GM12878 (cell line): ENCODE results near the gene PPP1R12A. TPM values are rescaled to one million over a fixed set of nuclear protein-coding genes. Genes with fewer than 3 reads are reported as not detected.

Source experiments
- ATAC-seq: fragments of 200-7000 bp; cut with Tn5 transposase; 3 replicates; pipeline ENCODE4 v1.9.1; 2020; ENCODE audit warnings: mild to moderate bottlenecking, moderate library complexity
- BruUV-seq: library from RNA; stranded (reverse); fragments of 400-500 nt; replicated peaks from 2 replicates; lab custom pipeline; 2021; lab: Mats Ljungman, UMichigan
- CTCF ChIA-PET: fragments of 300-600 bp; sonication (Branson Sonifier 250); formaldehyde crosslinking; extraction: SDS; loops from one replicate; lab custom pipeline; 2021; ENCODE audit warnings: inconsistent platforms; lab: Yijun Ruan, JAX
- POLR2A ChIA-PET: fragments of 350-600 bp; formaldehyde crosslinking; extraction: SDS; loops from one replicate; lab custom pipeline; 2021; ENCODE audit warnings: inconsistent platforms; lab: Charles Lee
- RAD21 ChIA-PET: fragments of 300-600 bp; sonication (Branson Sonifier 250); formaldehyde crosslinking; loops from one replicate; lab custom pipeline; 2023; ENCODE audit warnings: antibody characterized with exemption; ENCODE audit not compliant: unreplicated experiment; lab: Charles Lee
- SMC1A ChIA-PET: fragments of 300-600 bp; sonication (Branson Sonifier 250); formaldehyde crosslinking; loops from one replicate; lab custom pipeline; 2023; ENCODE audit not compliant: unreplicated experiment, uncharacterized antibody; lab: Charles Lee
- DNase-seq: peaks from one replicate; pipeline ENCODE4 v3.0.0-alpha.2; 2011; ENCODE audit warnings: low read depth, low spot score
- FAIRE-seq: peaks from 3 replicates; lab custom pipeline; 2011; peaks lifted over from hg19 to GRCh38; lab: Jason Lieb, UNC
- H2AFZ ChIP-seq: 2 replicates; pipeline ENCODE4 v1.6.0; 2011; ENCODE audit warnings: low read depth, low read length, control low read depth; ENCODE audit not compliant: control insufficient read depth
- H3K27ac ChIP-seq: 2 replicates; pipeline ENCODE4 v1.5.1; 2011; ENCODE audit warnings: control low read depth; ENCODE audit not compliant: control insufficient read depth, insufficient read depth
- H3K27me3 ChIP-seq, 2 experiments: replicated peaks in 1 of 2; 2 replicates each; pipeline versions ENCODE4 v1.6.0 to v1.6.1; 2011; ENCODE audit warnings: low read length in 1 of 2; ENCODE audit not compliant: control insufficient read depth in 2 of 2, insufficient read depth in 2 of 2
- H3K36me3 ChIP-seq, 2 experiments: 2 replicates each; pipeline ENCODE4 v1.5.1; 2011; ENCODE audit warnings: low read length in 1 of 2; ENCODE audit not compliant: control insufficient read depth in 2 of 2, insufficient read depth in 2 of 2
- H3K4me1 ChIP-seq: 2 replicates; pipeline ENCODE4 v1.6.1; 2011; ENCODE audit warnings: mild to moderate bottlenecking, low read length, moderate library complexity, mixed read lengths; ENCODE audit not compliant: control insufficient read depth, insufficient read depth
- H3K4me2 ChIP-seq: 2 replicates; pipeline ENCODE4 v1.6.0; 2011; ENCODE audit warnings: control low read depth; ENCODE audit not compliant: control insufficient read depth, insufficient read depth
- H3K4me3 ChIP-seq: fragments of 200-600 bp; sonication (generic); 2 replicates; pipeline ENCODE4 v1.5.1; 2016
- H3K79me2 ChIP-seq: 2 replicates; pipeline ENCODE4 v1.6.0; 2011; ENCODE audit warnings: low read length; ENCODE audit not compliant: control insufficient read depth, insufficient read depth
- H3K9ac ChIP-seq: 2 replicates; pipeline ENCODE4 v1.8.0; 2011; ENCODE audit warnings: low read length, control low read depth, mixed read lengths; ENCODE audit not compliant: control insufficient read depth, insufficient read depth
- H3K9me3 ChIP-seq: replicated peaks from 3 replicates; pipeline ENCODE4 v1.5.1; 2011; ENCODE audit warnings: mild to moderate bottlenecking, low read length; ENCODE audit not compliant: control insufficient read depth, insufficient read depth
- H4K20me1 ChIP-seq: 2 replicates; pipeline ENCODE4 v1.6.0; 2011; ENCODE audit not compliant: control insufficient read depth, insufficient read depth
- BACH1 ChIP-seq: fragments of 450-650 bp; IDR thresholded peaks from 2 replicates; pipeline ENCODE4 v1.6.1; 2017; ENCODE audit warnings: mild to moderate bottlenecking, borderline replicate concordance
- BCLAF1 ChIP-seq: fragments of 450-650 bp; IDR thresholded peaks from 2 replicates; pipeline ENCODE4 v1.6.1; 2017; ENCODE audit warnings: antibody characterized with exemption, mild to moderate bottlenecking, moderate library complexity
- IRF4 ChIP-seq: IDR thresholded peaks from 2 replicates; pipeline ENCODE4 v1.6.1; 2011; ENCODE audit warnings: low read depth, low read length
- JUND ChIP-seq: IDR thresholded peaks from 2 replicates; pipeline ENCODE4 v1.6.1; 2012; ENCODE audit warnings: low read depth, mild to moderate bottlenecking, low read length, improper control_type of control experiment, moderate library complexity
- KLF5 ChIP-seq: fragments of 450-650 bp; IDR thresholded peaks from 2 replicates; pipeline ENCODE4 v1.6.1; 2014; ENCODE audit warnings: mild to moderate bottlenecking; ENCODE audit not compliant: partially characterized antibody
- RUNX3 ChIP-seq: IDR thresholded peaks from 2 replicates; pipeline ENCODE4 v1.6.1; 2012; ENCODE audit warnings: low read length, inconsistent platforms
- WGBS: methylation state at CpG from one replicate; pipeline ENCODE4 v1.1.6; 2016; ENCODE audit warnings: low lambda C conversion rate; ENCODE audit not compliant: insufficient replicate concordance, insufficient coverage; ENCODE audit errors: missing lambda C conversion rate; 5-methylcytosine and 5-hydroxymethylcytosine counted together
- in situ Hi-C: fragments of 300-500 bp; cut with MboI; formaldehyde crosslinking; loops from 9 replicates; pipeline ENCODE4 v1.14.3; 2018; ENCODE audit warnings: mixed read lengths
- intact Hi-C: fragments of 100-400 bp; cut with micrococcal nuclease; formaldehyde crosslinking; loops from one replicate; pipeline ENCODE4 v1.14.2; 2022; ENCODE audit not compliant: unreplicated experiment
- polyA plus RNA-seq, 11 experiments: library from polyadenylated mRNA; depleted of rRNA in 4 of 11; unstranded in 6 of 11; stranded (reverse) in 5 of 11; fragments of >200 nt; fragmentation: Nextera tagmentation in 4 of 11; fragmentation: Illumina TruSeq in 1 of 11; extraction: Ambion mirVana in 4 of 11; extraction: Trizol in 1 of 11; gene quantifications; 1 replicate in 1 of 11; 2 replicates in 10 of 11; pipeline versions ENCODE4 v1.2.1 to v1.2.3, GENCODE V29; 2011 to 2016; ENCODE audit warnings: inconsistent platforms in 2 of 11, missing spikeins in 2 of 11, low read depth in 1 of 11
- total RNA-seq, 4 experiments: library from RNA; depleted of rRNA in 3 of 4; stranded (reverse); fragments of >200 nt in 3 of 4; fragmentation: Illumina TruSeq in 1 of 4; extraction: Trizol in 1 of 4; gene quantifications; 2 replicates each; pipeline versions ENCODE4 v1.2.1 to v1.2.3, GENCODE V29; 2013 to 2021
- TF ChIP-seq, protein P1 (sequence below): IDR thresholded peaks from 2 replicates; pipeline ENCODE4 v1.6.1; 2011; ENCODE audit warnings: borderline replicate concordance, low read depth, mild to moderate bottlenecking, moderate library complexity, mixed read lengths, low read length; ENCODE audit not compliant: insufficient read depth; ENCODE audit errors: extremely low read length
- TF ChIP-seq, protein P2 (sequence below): fragments of 450-650 bp; IDR thresholded peaks from 2 replicates; pipeline ENCODE4 v1.6.1; 2017; ENCODE audit warnings: mild to moderate bottlenecking, moderate library complexity

The PPP1R12A gene
- total and polyA plus RNA-seq, 10 of the 15 experiments (the other 5 are each of a cell fraction or from before 2014, with no cell fraction given), result 22.8 to 134 (median 51.4) TPM

- TF ChIP-seq, protein P1, sequence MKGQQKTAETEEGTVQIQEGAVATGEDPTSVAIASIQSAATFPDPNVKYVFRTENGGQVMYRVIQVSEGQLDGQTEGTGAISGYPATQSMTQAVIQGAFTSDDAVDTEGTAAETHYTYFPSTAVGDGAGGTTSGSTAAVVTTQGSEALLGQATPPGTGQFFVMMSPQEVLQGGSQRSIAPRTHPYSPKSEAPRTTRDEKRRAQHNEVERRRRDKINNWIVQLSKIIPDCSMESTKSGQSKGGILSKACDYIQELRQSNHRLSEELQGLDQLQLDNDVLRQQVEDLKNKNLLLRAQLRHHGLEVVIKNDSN, result no peak
- no peak for TF ChIP-seq IRF4
Observed at GRCh38 chr12:79843978-79844377, 90.9 kb downstream of the PPP1R12A start (continued).

GRCh38 chr12:79842630-79843029 lies 92.3 kb downstream of the PPP1R12A start:
- peaks cover 4% of the 10 kb centered on the region for H3K79me2 ChIP-seq
- no peaks in the 10 kb centered on the region for H3K4me1 ChIP-seq
- H3K36me3 ChIP-seq, result peaks cover 4 to 15% of the 10 kb centered on the region in 2 experiments
- ChIA-PET POLR2A (no interaction called here), RAD21 (no interaction called here), SMC1A (interaction anchor here (1.3 kb wide), 1 partner anchor 15 kb away, joined by 3 read pairs; no protein-coding TSS in a partner anchor), CTCF (no interaction called here)
- no peak overlapping the region for H3K27ac ChIP-seq
- intact Hi-C loops, result no loop called here
- no peak for ATAC-seq
- no peak overlapping the region for H3K4me3 ChIP-seq
- no peak overlapping the region for H3K9ac ChIP-seq
- H2AFZ ChIP-seq, result no peak overlapping the region
- whole genome bisulfite sequencing, result 100% methylated on average over 2 of the region's 2 CpGs
- BruUV-seq, result no TSS peak
- no peaks in the 10 kb centered on the region for H3K27me3 ChIP-seq
- DNase-seq, result no peak
- peaks cover 22% of the 10 kb centered on the region for H3K9me3 ChIP-seq
- H3K4me2 ChIP-seq, result no peak overlapping the region
- H4K20me1 ChIP-seq, result no peaks in the 10 kb centered on the region
- no peak for FAIRE-seq
- in situ Hi-C loops, result no loop called here
- TF ChIP-seq RUNX3, result no peak
- TF ChIP-seq BCLAF1, result no peak
- no peak for TF ChIP-seq KLF5
- no peak for TF ChIP-seq JUND
- TF ChIP-seq, protein P2, sequence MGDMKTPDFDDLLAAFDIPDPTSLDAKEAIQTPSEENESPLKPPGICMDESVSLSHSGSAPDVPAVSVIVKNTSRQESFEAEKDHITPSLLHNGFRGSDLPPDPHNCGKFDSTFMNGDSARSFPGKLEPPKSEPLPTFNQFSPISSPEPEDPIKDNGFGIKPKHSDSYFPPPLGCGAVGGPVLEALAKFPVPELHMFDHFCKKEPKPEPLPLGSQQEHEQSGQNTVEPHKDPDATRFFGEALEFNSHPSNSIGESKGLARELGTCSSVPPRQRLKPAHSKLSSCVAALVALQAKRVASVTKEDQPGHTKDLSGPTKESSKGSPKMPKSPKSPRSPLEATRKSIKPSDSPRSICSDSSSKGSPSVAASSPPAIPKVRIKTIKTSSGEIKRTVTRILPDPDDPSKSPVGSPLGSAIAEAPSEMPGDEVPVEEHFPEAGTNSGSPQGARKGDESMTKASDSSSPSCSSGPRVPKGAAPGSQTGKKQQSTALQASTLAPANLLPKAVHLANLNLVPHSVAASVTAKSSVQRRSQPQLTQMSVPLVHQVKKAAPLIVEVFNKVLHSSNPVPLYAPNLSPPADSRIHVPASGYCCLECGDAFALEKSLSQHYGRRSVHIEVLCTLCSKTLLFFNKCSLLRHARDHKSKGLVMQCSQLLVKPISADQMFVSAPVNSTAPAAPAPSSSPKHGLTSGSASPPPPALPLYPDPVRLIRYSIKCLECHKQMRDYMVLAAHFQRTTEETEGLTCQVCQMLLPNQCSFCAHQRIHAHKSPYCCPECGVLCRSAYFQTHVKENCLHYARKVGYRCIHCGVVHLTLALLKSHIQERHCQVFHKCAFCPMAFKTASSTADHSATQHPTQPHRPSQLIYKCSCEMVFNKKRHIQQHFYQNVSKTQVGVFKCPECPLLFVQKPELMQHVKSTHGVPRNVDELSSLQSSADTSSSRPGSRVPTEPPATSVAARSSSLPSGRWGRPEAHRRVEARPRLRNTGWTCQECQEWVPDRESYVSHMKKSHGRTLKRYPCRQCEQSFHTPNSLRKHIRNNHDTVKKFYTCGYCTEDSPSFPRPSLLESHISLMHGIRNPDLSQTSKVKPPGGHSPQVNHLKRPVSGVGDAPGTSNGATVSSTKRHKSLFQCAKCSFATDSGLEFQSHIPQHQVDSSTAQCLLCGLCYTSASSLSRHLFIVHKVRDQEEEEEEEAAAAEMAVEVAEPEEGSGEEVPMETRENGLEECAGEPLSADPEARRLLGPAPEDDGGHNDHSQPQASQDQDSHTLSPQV, result no peak
- TF ChIP-seq BACH1, result no peak
